ENCODE results near the gene ICA1L.

Gene ICA1L

GRCh38 chr2:202723746-202724145, 147.8 kb downstream of the ICA1L start:
- no peak for DNase-seq
